ENCODE results near the gene MATCAP1.

MATCAP1 gene
- long read RNA-seq, transcript KIAA0895L-205 (3 exons, 836 nt): major isoform, 11 of 39 reads
- long read RNA-seq, partial matches to known transcripts: 2 of 39 reads
- long read RNA-seq, other reads (novel, unspliced or antisense): 24 of 39 reads

- Histone ChIP-seq H3K27ac (replicated peaks) (peak within 1 kb of the TSS; percentile 79), H3K27me3 (ENCODE audit: insufficient read depth, poor library complexity, severe bottlenecking) (peaks cover 7% of the 10 kb centered on the region), H3K4me3 (replicated peaks; ENCODE audit: insufficient read depth, low read length) (peak within 1 kb of the TSS; percentile 96)
- TF ChIP-seq REST (IDR thresholded peaks at IDR 0.05; ENCODE audit: insufficient replicate concordance, low read depth) (no peak), POLR2AphosphoS5 (IDR thresholded peaks at IDR 0.05; ENCODE audit: low read depth) (no peak), CTCF (IDR thresholded peaks at IDR 0.05; ENCODE audit: insufficient read depth, low read length) (no peak), SPI1 (IDR thresholded peaks at IDR 0.05; ENCODE audit: borderline replicate concordance, low read depth) (no peak), GABPA (IDR thresholded peaks at IDR 0.05; ENCODE audit: low read depth) (no peak)
- peak; percentile 93 to 98 for DNase-seq (ENCODE audit: low read depth in 1 of 2, low spot score in 1 of 2)
Observed at GRCh38 chr16:67183627-67184452, at the start of gene MATCAP1. Gene MATCAP1 (minus strand): TSS chr16:67183963. CDS start chr16:67180610, 3,353 bp downstream.

- Histone ChIP-seq H3K27ac (replicated peaks) (no peak overlapping the region), H3K4me3 (replicated peaks; ENCODE audit: insufficient read depth, low read length) (no peak overlapping the region), H3K27me3 (ENCODE audit: insufficient read depth, poor library complexity, severe bottlenecking) (no peaks in the 10 kb centered on the region)
- no peak for DNase-seq (ENCODE audit: low read depth in 1 of 2, low spot score in 1 of 2)
- no peak for TF ChIP-seq REST (IDR thresholded peaks at IDR 0.05; ENCODE audit: insufficient replicate concordance, low read depth)
- TF ChIP-seq GABPA (IDR thresholded peaks at IDR 0.05; ENCODE audit: low read depth): no peak
- TF ChIP-seq CTCF (IDR thresholded peaks at IDR 0.05; ENCODE audit: insufficient read depth, low read length): no peak
- no peak for TF ChIP-seq POLR2AphosphoS5 (IDR thresholded peaks at IDR 0.05; ENCODE audit: low read depth)
- TF ChIP-seq SPI1 (IDR thresholded peaks at IDR 0.05; ENCODE audit: borderline replicate concordance, low read depth): no peak
Observed at GRCh38 chr16:67230809-67231660, 47.3 kb upstream of the MATCAP1 start.

- no peaks in the 10 kb centered on the region for H3K27me3 ChIP-seq (ENCODE audit: insufficient read depth, poor library complexity, severe bottlenecking)
- no peak for TF ChIP-seq CTCF (IDR thresholded peaks at IDR 0.05; ENCODE audit: insufficient read depth, low read length)
- TF ChIP-seq GABPA (IDR thresholded peaks at IDR 0.05; ENCODE audit: low read depth): no peak
- TF ChIP-seq POLR2AphosphoS5 (IDR thresholded peaks at IDR 0.05; ENCODE audit: low read depth): peak; percentile 42; the same call in 1 of the 2 replicates
- no peak for DNase-seq (ENCODE audit: low read depth in 1 of 2, low spot score in 1 of 2)
- H3K27ac ChIP-seq (replicated peaks): no peak overlapping the region
- no peak overlapping the region for H3K4me3 ChIP-seq (replicated peaks; ENCODE audit: insufficient read depth, low read length)
Observed at GRCh38 chr16:67229906-67230808, 46.4 kb upstream of the MATCAP1 start.

Data from HL-60 (cell line).